ENCODE data around the gene XCL1. TPM values are rescaled to one million over a fixed set of nuclear protein-coding genes. Genes with fewer than 3 reads are reported as not detected.

The XCL1 gene
- total RNA-seq, 1 experiment from 2014 or later, result not detected

DNA sequence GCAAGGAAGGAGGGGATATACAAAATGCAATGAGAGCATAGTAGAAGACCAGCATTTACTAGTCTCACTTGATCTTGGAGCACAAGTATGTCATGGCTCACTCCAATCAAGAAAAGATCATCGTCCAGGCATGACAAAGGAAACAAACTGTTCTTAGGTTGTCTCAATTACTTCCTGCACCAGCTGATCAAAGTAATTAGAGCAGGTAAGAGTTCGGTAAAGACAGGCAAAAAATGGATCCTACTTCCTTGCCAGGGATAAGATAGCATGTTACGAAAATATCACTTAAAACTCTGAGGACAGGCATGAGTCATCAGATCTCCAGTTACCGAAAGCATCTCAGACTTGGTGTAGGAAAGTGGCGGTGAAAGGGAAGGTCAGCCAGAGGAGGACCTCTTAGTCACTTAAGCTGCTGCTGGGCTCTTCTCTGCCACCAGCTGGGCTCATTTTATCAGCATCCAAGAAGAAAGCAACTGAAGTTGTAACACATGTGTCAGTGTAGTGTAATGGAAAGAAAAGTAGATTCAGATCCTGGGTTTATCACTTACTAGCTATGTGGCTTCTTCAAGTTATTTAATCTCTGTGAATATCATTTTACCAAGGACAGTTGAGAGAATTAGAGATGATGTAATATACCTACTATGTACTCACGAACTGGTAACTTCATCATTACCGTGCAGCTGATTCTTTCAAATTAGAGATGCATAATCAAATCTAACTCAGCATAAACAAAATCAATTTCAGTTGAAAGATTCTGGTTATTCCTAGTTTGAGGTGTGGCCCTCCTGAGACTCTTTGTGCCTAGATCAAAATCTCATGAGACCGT, 46.8 kb downstream of the XCL1 start:
- in situ Hi-C loops (cut with HindIII; ENCODE audit: low pct_unique_long_range_greater_than_20kb, low sequenced_read_pairs), result no loop called here
- CTCF ChIA-PET, result no interaction called here
- POLR2A ChIA-PET, result no interaction called here

GRCh38 chr1:168623831-168624230, 47.4 kb downstream of the XCL1 start:
- ATAC-seq (no peak), DNase-seq (ENCODE audit: low read depth, low spot score) (no peak)
- Histone ChIP-seq H3K9me3 (ENCODE audit: control insufficient read depth, insufficient read depth, low read depth, low read length) (no peaks in the 10 kb centered on the region), H3K27me3 (ENCODE audit: control insufficient read depth, insufficient read depth, low read length) (no peaks in the 10 kb centered on the region), H3K36me3 (ENCODE audit: control insufficient read depth, insufficient read depth, low read length) (no peaks in the 10 kb centered on the region), H3K4me3 (ENCODE audit: low read depth in 2 of 2, low read length in 2 of 2) (no peak overlapping the region), H3K27ac (ENCODE audit: low read length) (no peak overlapping the region), H3K4me1 (ENCODE audit: control insufficient read depth, insufficient read depth, low read length) (no peaks in the 10 kb centered on the region)
- no peak for TF ChIP-seq POLR2AphosphoS5 (IDR thresholded peaks at IDR 0.05; ENCODE audit: low read depth, low read length)
- no peak for TF ChIP-seq TCF7L2 (IDR thresholded peaks at IDR 0.05; ENCODE audit: low read depth, low read length)
- TF ChIP-seq, protein P1, sequence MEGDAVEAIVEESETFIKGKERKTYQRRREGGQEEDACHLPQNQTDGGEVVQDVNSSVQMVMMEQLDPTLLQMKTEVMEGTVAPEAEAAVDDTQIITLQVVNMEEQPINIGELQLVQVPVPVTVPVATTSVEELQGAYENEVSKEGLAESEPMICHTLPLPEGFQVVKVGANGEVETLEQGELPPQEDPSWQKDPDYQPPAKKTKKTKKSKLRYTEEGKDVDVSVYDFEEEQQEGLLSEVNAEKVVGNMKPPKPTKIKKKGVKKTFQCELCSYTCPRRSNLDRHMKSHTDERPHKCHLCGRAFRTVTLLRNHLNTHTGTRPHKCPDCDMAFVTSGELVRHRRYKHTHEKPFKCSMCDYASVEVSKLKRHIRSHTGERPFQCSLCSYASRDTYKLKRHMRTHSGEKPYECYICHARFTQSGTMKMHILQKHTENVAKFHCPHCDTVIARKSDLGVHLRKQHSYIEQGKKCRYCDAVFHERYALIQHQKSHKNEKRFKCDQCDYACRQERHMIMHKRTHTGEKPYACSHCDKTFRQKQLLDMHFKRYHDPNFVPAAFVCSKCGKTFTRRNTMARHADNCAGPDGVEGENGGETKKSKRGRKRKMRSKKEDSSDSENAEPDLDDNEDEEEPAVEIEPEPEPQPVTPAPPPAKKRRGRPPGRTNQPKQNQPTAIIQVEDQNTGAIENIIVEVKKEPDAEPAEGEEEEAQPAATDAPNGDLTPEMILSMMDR (IDR thresholded peaks at IDR 0.05), result no peak
- no peak for TF ChIP-seq SIN3A (IDR thresholded peaks at IDR 0.05; ENCODE audit: borderline replicate concordance, insufficient read depth, low read depth, low read length)
- in situ Hi-C loops (cut with HindIII; ENCODE audit: low pct_unique_long_range_greater_than_20kb, low sequenced_read_pairs) (no loop called here), intact Hi-C loops (cut with micrococcal nuclease; ENCODE audit: unreplicated experiment) (no loop called here)
- no TSS peak for BruUV-seq (replicated peaks)
- CTCF ChIA-PET, result no interaction called here
- POLR2A ChIA-PET, result interaction anchor here (0.6 kb wide), 1 partner anchor 744 kb away, joined by 3 read pairs; the partner anchor contains the start of gene BLZF1

More for the DNA sequence above, 46.8 kb downstream of the XCL1 start:
- no peak overlapping the region for H3K27ac ChIP-seq (ENCODE audit: low read length)
- no peaks in the 10 kb centered on the region for H3K4me1 ChIP-seq (ENCODE audit: control insufficient read depth, insufficient read depth, low read length)
- no peaks in the 10 kb centered on the region for H3K36me3 ChIP-seq (ENCODE audit: control insufficient read depth, insufficient read depth, low read length)
- no TSS peak for BruUV-seq (replicated peaks)
- DNase-seq (ENCODE audit: low read depth, low spot score), result no peak
- no peak overlapping the region for H3K4me3 ChIP-seq (ENCODE audit: low read depth in 2 of 2, low read length in 2 of 2)
- TF ChIP-seq, protein P1 (IDR thresholded peaks at IDR 0.05), result no peak
- TF ChIP-seq REST (IDR thresholded peaks at IDR 0.05; ENCODE audit: insufficient read depth in 1 of 2, low read depth in 2 of 2, low read length in 1 of 2) (no peak), SIN3A (IDR thresholded peaks at IDR 0.05; ENCODE audit: borderline replicate concordance, insufficient read depth, low read depth, low read length) (no peak), TCF7L2 (IDR thresholded peaks at IDR 0.05; ENCODE audit: low read depth, low read length) (no peak), POLR2AphosphoS5 (IDR thresholded peaks at IDR 0.05; ENCODE audit: low read depth, low read length) (no peak)
- intact Hi-C loops (cut with micrococcal nuclease; ENCODE audit: unreplicated experiment), result no loop called here
- ATAC-seq, result no peak
- H3K27me3 ChIP-seq (ENCODE audit: control insufficient read depth, insufficient read depth, low read length), result no peaks in the 10 kb centered on the region
- H3K9me3 ChIP-seq (ENCODE audit: control insufficient read depth, insufficient read depth, low read depth, low read length), result no peaks in the 10 kb centered on the region
